Breast epithelium (tissue), 3 donors: ENCODE results near the gene ADH1C.
A peak's percentile ranks its signal among the peaks of the same experiment; 100 is the strongest.

ENCODE experiments used
- POLR2A ChIP-seq: fragments of 450-650 bp; IDR thresholded peaks from one replicate; pipeline ENCODE4 v1.6.1; 2016; ENCODE audit warnings: antibody characterized with exemption, mild to moderate bottlenecking, moderate library complexity
- POLR2AphosphoS5 ChIP-seq, 3 donors: sonication (generic); formaldehyde crosslinking; IDR thresholded peaks; one replicate each; pipeline ENCODE4 v1.6.1; 2017; ENCODE audit warnings: antibody characterized with exemption in 3 of 3
- TF ChIP-seq, protein P1 (sequence below), 3 donors: fragments of 450-650 bp; IDR thresholded peaks; one replicate each; pipeline ENCODE4 v1.5.1; 2016 to 2017; ENCODE audit warnings: antibody characterized with exemption in 3 of 3, mild to moderate bottlenecking in 3 of 3, moderate library complexity in 3 of 3

DNA sequence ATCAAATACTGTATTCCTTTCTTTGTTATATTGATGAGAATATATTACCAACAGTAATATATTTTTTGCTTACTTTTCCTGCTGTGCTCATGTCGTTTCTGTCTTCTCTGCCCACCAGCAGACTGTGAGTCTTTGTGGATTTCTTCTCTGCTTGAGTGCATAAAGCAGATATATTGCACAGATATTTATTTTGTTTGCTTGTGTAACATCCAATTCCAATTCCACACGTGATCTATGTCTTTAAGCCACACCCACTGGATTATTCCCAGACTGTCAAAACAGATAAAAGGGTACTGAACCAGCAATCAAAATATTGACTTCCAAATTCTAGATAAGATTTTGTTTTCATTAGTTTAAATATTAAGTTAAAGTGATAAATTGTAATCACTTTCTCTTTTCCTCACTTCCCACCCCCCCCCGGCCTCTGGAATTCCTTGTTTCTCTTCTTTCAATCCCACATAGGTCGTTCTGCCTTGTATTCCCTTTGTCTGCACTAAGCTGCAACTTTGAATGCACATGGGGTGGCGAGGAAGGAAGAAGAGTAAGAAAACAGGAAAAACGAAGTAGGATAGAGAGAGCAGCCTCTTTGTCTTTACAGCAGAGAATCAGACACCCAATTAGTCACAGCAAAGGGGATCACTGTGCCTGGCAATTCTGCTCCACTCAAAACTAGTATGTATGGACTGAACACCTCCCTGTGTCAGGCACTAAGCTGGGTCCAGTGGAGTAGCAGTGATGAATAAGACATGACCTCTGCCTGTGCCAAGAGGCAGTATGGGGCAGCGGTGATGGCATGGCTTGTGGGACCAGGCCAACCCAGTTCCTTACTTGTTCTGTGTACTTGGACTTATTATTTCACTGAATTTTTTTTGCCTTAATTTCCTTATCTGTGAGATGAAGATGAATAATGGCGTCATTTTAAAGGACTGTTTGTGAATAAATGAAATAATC, 31.0 kb downstream of the ADH1C start, which contains the start of gene ADH1B:
- TF ChIP-seq, protein P1, sequence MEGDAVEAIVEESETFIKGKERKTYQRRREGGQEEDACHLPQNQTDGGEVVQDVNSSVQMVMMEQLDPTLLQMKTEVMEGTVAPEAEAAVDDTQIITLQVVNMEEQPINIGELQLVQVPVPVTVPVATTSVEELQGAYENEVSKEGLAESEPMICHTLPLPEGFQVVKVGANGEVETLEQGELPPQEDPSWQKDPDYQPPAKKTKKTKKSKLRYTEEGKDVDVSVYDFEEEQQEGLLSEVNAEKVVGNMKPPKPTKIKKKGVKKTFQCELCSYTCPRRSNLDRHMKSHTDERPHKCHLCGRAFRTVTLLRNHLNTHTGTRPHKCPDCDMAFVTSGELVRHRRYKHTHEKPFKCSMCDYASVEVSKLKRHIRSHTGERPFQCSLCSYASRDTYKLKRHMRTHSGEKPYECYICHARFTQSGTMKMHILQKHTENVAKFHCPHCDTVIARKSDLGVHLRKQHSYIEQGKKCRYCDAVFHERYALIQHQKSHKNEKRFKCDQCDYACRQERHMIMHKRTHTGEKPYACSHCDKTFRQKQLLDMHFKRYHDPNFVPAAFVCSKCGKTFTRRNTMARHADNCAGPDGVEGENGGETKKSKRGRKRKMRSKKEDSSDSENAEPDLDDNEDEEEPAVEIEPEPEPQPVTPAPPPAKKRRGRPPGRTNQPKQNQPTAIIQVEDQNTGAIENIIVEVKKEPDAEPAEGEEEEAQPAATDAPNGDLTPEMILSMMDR (IDR thresholded peaks at IDR 0.05), result no peak
- peak; percentile 6 for TF ChIP-seq POLR2A
- TF ChIP-seq POLR2AphosphoS5 (IDR thresholded peaks at IDR 0.05), result peak in 1 of 3 donors; percentile 35
